GM18867 (cell line): Measurements from ENCODE around the gene SRL.
"Not testable (repeated sequence)": the region's sequence is repeated elsewhere in the genome, so short reads cannot be mapped to it uniquely, and the experiment has no call there.

Experiments used
- ATAC-seq: cut with Tn5 transposase; IDR thresholded peaks from one replicate; pipeline ENCODE4 v1.9.1; 2021; ENCODE audit warnings: mild to moderate bottlenecking, moderate library complexity; ENCODE audit not compliant: unreplicated experiment

The SRL gene

GRCh38 chr16:4231367-4231766 is 10.5 kb downstream of the SRL start:
- ATAC-seq, result no peak

- ATAC-seq, result no peak
These were observed 14.9 kb downstream of the SRL start for GRCh38 chr16:4227040-4227332.

GRCh38 chr16:4226251-4227039 is 15.4 kb downstream of the SRL start:
- no peak for ATAC-seq

- ATAC-seq, result no peak
These were observed 16.8 kb downstream of the SRL start for GRCh38 chr16:4225075-4225474.

- ATAC-seq, result no peak
These were observed 21.5 kb downstream of the SRL start for GRCh38 chr16:4220358-4220757.

- no peak for ATAC-seq
These were observed 23.7 kb downstream of the SRL start for GRCh38 chr16:4218202-4218601.

GRCh38 chr16:4217204-4218131 is 24.4 kb downstream of the SRL start:
- ATAC-seq, result no peak

- no peak for ATAC-seq
These were observed 25.3 kb downstream of the SRL start for GRCh38 chr16:4216596-4216995.

- ATAC-seq, result no peak
These were observed 26.8 kb downstream of the SRL start for GRCh38 chr16:4215106-4215505.

- no peak for ATAC-seq
These were observed 27.7 kb downstream of the SRL start for GRCh38 chr16:4214215-4214621.

GRCh38 chr16:4213737-4214136 is 28.1 kb downstream of the SRL start:
- no peak for ATAC-seq

GRCh38 chr16:4212934-4213296 is 29.0 kb downstream of the SRL start:
- no peak for ATAC-seq

GRCh38 chr16:4212211-4212933 is 29.5 kb downstream of the SRL start:
- no peak for ATAC-seq

- ATAC-seq, result not testable (repeated sequence)
These were observed 30.3 kb downstream of the SRL start for GRCh38 chr16:4211445-4212210.

- no peak for ATAC-seq
These were observed 32.2 kb downstream of the SRL start for GRCh38 chr16:4209666-4210065.

- no peak for ATAC-seq
These were observed 33.5 kb downstream of the SRL start for GRCh38 chr16:4208341-4208751.

- ATAC-seq, result no peak
These were observed 34.1 kb downstream of the SRL start for GRCh38 chr16:4207683-4208340.

GRCh38 chr16:4207229-4207628 is 34.7 kb downstream of the SRL start:
- no peak for ATAC-seq

GRCh38 chr16:4206680-4207079 is 35.2 kb downstream of the SRL start:
- ATAC-seq, result no peak

GRCh38 chr16:4205971-4206370 is 35.9 kb downstream of the SRL start:
- ATAC-seq, result no peak
